ENCODE data around the gene WT1. TPM values are rescaled to one million over a fixed set of nuclear protein-coding genes. Genes with fewer than 3 reads are reported as not detected.

The WT1 gene
- total RNA-seq, 1 experiment from 2014 or later, result 0.69 TPM

DNA sequence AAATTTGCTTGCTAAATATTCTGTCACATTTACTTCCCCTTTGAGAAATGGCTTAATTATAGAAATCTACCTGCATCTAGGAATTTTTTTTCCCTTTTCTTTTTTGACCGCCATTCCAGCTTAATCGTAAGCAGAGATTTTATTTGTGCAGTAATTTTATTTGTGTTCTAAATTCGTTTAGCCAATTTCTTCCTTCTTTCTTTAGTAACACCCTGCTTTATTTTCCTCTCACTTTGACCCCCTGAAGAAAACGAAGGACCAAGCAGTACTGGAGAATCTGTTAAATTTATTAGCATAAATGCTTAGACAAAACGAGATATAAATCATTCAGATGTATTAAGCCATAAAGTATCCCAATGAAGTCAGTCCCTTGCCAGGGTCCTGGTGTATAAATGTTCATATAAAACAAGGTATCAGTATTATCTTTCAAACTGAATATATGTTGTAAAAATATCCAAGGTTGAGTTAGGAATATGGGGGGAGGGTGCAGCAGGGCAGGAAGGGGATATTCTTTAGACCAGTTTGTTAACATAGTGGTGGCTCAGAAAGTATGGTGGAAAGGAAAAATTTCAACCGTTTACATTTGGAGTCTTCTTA is 5.1 kb upstream of the WT1 start:
- in situ Hi-C loops (cut with HindIII; ENCODE audit: low pct_unique_long_range_greater_than_20kb, low sequenced_read_pairs), result no loop called here
- DNase-seq (ENCODE audit: low read depth, low spot score), result no peak

DNA sequence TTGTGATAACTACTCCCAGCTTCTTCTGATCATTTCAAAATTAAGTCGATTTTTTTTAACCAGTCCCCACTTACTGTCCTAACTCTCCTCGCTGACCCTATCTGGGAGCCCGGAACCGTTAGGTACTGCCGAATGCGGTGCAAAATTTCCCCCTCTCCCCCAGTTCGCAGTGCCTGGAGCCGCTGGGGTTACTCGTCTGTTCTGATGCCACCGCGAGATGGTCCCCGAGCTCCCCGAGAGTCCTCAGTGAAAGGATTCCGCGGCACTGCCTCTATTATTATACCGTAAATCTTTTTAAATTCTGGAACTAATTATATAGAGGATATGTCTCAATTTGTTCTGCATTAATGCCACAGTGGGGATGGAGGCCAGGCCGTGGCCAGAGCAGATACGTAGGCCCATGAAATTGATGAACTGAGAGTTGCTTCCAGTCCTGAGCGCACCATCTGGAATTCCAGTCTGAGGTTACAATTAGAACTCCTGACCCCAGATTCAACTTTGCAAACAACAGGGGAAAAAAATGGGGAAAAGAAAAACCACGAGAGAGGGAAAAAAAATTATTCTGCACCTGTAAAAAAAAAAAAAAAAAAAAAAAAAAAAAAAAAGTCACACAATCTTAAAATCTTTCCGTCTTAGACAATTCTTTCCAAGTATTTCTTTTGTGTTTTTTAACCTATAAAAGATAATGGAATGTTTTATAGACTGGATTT is 4.3 kb upstream of the WT1 start:
- no peak for DNase-seq (ENCODE audit: low read depth, low spot score)
- in situ Hi-C loops (cut with HindIII; ENCODE audit: low pct_unique_long_range_greater_than_20kb, low sequenced_read_pairs), result no loop called here

DNA sequence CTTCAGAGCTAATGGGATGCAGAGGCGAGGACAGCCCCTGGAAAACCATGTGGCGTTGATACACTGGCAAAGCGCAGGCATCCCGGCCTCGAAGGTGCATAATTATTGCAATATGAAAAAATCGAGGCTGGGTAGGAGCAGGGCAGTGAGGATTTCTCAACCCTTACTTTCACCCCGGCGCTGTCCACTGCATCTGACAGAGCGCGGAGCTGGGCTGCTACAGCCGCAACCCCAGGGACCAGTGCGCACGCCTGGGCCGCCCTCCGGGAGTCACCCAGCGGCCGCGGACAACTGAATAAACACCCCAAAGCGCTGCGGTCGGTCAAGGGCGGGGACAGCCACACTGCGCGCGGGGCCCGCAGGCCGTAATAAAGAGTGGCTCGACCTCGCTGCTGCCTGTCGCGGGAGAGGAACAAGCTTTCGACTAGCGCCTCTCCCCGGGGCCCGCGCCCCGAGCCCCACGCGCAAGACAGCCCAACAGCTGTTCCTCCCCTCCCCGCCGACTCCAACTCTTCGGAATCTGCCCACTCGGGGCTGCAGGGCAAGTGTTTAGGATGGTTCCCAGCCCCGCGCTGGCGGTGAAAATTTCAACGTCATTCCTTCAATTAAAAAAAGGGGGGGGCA is 3.6 kb upstream of the WT1 start:
- in situ Hi-C loops (cut with HindIII; ENCODE audit: low pct_unique_long_range_greater_than_20kb, low sequenced_read_pairs), result no loop called here
- DNase-seq (ENCODE audit: low read depth, low spot score), result no peak

DNA sequence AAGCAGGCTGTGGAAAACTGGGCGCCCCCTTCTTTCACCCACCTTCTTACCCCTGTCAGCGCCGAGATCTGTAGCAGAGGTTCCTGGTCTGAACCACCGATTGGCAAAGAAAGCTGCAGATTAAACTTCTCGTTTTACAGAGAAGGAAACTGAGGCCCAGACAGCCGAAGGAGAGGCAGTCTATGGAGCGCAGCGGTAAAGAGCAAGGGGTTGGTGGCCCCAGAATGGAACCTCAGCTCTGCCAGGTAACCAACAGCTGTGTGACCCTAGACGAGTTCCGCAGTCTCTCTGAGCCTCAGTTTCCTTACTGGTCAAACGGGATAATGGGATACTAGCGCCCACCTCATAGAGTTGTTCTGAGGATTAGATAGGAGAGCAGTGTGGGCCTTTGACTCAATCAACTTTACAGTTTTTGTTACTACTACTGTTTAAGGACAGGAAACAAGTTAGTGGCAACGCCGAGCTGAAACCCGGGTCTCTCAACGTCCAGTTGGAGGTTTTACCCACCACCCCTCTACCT is 3.1 kb upstream of the WT1 start:
- in situ Hi-C loops (cut with HindIII; ENCODE audit: low pct_unique_long_range_greater_than_20kb, low sequenced_read_pairs), result no loop called here
- no peak for DNase-seq (ENCODE audit: low read depth, low spot score)

DNA sequence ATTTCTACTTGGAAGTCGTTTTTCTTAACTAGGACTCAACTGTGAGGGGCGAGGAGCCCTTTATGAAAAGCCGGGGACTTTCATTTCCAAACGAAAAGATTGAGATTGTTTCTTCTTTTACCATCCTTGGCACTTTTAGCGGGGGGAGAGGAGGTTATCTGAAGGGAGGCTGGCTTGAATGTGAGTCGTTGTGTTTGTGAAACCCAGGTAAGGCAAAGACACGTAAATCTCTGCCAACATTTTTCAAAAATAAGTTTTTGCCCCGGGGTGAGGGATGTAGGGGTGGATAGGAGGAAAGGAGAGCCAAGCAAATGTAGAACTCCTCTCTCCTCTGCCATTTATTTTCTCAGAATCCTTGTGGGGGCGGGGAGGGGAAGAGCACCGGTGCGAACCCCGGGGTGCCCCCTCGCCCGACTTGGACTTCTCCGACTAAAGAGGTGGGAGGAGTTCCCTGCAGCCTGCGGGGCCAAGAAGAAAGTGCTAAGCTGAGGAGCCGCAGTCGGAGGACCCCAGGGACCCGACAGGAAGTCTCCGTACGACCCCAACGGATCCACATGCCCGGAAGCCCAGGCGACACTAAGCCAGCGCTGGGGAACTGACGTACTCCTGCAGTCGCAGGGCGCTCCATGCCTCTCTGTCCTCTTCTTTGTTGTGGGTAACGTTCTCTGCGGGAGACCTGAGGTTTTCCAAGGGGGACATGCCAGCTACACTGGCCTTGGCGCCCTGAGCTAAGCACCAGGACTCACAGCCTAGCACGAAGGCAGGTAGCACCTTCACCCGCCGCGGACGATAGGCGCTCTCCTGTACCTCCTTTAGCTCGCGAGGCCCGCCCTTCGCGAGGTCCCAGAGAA is 2.4 kb upstream of the WT1 start:
- in situ Hi-C loops (cut with HindIII; ENCODE audit: low pct_unique_long_range_greater_than_20kb, low sequenced_read_pairs), result no loop called here
- DNase-seq (ENCODE audit: low read depth, low spot score), result no peak

DNA sequence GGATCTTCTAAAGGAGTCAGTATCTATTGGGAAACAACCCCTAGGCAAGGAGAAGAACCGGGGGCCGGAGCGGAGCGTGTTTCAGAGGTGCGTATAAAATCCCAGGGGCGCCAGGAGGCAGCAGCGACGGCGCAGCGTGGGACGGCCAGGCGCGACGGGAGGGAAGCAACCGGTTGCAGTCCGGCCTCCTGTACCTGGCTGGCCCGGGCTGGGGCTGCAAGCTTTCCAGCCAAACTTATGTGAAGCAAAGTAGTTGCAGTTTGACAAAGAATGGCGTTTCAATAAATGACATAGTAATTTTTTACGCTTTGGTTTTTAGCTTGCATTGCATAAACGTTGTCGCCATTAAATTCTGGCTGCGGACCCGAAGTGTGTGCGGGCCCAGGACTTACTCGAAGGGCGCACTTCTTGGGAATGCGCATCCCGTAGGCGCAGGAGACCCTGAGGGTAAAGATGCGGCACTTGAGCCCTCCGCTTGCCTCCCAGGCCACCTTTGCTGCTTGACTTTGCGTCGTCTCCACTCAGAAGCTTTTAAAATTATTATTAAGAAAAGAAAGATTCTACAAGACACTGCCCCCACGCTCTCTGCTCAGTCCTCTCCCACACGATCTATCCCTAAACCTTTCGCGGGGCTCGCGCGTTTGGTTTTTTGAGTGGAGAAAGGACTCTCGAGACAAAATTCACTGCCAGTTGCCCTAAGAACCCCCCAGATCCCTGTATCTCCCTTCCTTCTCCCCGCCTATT is 1.6 kb upstream of the WT1 start:
- in situ Hi-C loops (cut with HindIII; ENCODE audit: low pct_unique_long_range_greater_than_20kb, low sequenced_read_pairs), result no loop called here
- DNase-seq (ENCODE audit: low read depth, low spot score), result no peak

DNA sequence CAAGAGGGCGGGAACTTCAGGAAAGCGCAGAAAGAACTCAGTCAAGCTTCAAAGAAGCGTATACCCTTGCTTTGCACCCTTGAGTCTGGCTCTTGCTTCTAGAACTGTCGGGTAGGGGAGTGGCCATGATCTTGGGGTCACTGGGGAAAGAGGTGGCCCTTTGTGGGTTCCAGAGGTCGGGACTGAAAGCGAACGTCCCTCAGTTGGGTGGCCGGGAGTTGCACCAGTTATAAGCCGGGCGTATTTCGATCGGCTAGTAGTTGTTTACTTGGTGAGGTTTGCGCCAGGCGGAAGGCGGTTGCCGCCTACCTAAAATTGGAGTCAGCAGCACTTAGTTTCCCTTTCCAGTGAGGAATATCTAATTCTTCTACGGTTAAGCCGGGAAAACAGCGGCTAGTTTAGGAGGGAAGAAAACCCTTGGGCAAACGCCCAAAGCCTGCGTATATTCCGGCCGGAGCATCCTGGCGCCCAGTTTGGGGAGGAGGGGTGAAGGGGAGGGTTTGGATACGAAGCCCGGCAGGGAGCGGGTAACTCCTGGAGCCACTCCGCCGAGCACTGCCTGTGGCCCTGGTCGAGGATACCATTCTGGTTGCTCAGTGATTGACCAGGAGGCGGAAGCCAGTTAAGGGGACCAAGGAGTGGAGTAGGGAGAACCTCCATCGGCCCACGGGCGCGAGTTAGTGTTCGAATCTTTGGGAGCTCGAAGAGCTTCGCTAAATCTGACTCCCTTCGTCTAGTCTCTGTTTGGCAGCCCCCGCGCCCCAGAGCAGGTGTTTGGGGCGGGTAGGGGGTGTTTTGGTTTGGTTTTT is 807 bp upstream of the WT1 start:
- no peak for DNase-seq (ENCODE audit: low read depth, low spot score)
- in situ Hi-C loops (cut with HindIII; ENCODE audit: low pct_unique_long_range_greater_than_20kb, low sequenced_read_pairs), result no loop called here

DNA sequence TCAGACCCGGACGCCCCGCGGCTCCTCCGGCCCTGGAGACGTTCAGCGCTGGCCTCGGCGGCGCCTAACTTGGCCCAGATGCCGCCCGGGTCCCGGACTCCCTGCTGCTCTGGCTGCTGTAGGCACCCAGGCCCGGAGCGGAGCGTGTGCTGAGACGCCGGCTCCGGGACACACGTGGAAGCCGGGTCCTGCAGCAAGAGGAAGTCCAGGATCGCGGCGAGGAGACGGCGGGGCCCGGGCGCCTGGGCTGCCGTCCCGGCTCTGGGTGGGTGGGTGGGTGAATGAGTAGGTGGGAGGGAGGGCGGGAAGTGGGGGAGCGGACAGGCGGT is 223 bp downstream of the WT1 start:
- no peak for DNase-seq (ENCODE audit: low read depth, low spot score)
- in situ Hi-C loops (cut with HindIII; ENCODE audit: low pct_unique_long_range_greater_than_20kb, low sequenced_read_pairs), result no loop called here

DNA sequence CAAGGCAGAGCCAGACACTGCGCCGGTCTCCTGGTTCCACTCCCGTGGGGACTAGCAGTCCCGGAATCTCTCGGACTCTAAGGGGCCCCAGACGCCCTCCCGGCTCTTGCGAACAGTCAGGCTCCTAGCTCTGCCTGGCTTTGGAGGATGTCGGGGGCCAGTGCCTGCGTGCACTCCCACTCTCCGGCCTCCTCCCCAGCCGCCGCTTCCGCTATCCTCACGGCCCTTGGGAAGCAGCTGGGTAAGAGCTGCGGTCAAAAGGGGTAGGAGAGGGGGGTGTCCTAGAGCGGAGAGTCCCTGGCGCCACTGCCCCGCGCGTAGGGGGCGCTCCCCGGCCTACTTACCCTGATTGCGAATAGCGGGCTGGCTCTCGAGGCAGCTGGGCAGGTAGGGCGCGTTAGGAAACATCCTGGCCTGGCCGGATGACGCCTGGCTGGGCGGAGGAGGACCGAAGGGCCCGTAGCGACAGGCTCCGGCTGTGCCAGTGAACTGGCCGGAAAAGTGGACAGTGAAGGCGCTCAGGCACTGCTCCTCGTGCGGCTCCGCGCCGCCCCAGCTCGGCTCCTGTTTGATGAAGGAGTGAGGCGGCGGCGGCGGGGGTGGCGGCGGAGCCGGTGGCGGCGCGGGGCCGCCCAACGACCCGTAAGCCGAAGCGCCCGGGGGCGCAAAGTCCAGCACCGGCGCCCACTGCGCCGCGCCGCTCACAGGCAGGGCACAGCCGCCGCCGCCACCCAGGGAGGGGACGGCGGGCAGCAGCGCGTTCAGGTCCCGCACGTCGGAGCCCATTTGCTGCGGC is 785 bp downstream of the WT1 start:
- in situ Hi-C loops (cut with HindIII; ENCODE audit: low pct_unique_long_range_greater_than_20kb, low sequenced_read_pairs), result no loop called here
- no peak for DNase-seq (ENCODE audit: low read depth, low spot score)

DNA sequence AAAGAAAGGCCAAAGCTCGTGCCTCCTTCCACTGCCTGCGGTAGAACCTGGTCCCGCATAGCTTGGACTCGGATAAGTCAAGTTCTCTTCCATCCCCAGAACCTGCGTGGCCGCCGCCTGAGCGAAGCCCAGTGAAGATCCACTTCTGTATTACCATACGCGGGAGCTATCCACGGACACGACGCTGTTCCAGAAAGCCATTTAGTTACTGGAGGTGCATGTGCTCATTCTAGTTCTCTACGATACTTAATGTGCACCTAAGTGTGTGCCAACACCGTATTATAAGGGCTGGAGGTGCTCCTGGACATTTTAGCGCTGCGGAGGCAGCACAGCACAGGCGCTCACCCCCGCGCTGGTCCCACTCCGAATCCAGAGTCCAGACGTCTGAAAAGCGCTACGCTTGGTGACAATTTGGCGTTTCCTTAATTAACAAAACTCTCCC is 1.4 kb downstream of the WT1 start:
- no peak for DNase-seq (ENCODE audit: low read depth, low spot score)
- in situ Hi-C loops (cut with HindIII; ENCODE audit: low pct_unique_long_range_greater_than_20kb, low sequenced_read_pairs), result no loop called here

DNA sequence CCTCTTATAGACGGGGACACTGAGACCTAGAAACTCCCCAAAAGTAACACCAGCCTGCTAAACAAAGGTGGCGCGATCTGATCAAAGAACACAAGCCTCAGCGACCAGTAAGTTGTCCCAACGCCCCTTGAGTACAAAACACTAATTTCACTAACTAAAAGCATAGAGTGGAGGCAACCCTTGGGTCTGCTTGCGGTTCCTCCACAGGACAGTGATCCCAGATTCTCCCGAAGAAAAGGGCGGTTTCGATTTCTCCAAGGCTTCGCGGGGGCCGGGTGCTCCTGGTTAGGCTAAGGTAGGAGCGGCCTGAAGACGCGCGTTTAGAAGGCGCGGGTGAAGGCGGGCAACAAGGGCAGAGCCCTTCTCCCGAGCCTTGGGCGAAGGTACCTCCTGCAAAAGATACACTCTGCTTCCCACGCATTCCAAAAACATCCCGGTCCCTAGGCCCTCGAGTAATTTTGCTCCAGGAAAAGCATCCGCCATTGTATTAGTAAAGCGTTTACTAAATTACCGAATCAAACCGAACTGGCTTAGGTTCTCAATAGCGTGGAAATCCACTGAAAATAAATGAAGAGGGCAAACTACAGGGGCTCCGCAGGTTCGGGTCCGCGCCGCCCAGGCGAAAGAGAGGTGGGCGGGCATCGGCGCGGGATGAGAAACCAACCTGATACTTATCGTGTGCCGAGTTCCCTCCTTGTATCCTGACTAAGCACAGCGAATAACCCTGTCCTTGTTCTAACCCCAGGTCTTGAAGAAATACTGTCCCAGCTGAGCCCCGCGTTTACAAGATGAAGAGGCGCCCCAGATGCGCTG is 2.0 kb downstream of the WT1 start:
- DNase-seq (ENCODE audit: low read depth, low spot score), result no peak
- in situ Hi-C loops (cut with HindIII; ENCODE audit: low pct_unique_long_range_greater_than_20kb, low sequenced_read_pairs), result no loop called here

DNA sequence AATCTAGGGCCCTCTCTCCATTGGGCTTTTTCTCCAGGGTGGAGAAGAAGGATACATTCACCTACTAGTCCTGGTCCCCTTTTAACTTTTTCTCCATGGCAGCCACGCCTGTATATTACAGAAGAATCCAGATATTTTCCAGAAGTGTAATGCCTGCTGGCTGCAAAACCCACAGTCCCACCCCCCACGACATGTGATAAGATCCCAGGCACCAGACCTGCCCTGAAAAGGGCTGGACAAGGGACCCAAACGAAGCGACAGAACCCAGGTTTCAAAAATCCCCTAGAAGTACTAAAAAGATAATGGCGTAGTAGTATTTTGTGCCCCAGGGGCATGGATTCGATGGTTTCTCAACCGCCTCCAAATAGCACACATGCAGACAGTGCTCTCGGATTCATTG is 2.8 kb downstream of the WT1 start:
- no peak for DNase-seq (ENCODE audit: low read depth, low spot score)
- in situ Hi-C loops (cut with HindIII; ENCODE audit: low pct_unique_long_range_greater_than_20kb, low sequenced_read_pairs), result no loop called here

DNA sequence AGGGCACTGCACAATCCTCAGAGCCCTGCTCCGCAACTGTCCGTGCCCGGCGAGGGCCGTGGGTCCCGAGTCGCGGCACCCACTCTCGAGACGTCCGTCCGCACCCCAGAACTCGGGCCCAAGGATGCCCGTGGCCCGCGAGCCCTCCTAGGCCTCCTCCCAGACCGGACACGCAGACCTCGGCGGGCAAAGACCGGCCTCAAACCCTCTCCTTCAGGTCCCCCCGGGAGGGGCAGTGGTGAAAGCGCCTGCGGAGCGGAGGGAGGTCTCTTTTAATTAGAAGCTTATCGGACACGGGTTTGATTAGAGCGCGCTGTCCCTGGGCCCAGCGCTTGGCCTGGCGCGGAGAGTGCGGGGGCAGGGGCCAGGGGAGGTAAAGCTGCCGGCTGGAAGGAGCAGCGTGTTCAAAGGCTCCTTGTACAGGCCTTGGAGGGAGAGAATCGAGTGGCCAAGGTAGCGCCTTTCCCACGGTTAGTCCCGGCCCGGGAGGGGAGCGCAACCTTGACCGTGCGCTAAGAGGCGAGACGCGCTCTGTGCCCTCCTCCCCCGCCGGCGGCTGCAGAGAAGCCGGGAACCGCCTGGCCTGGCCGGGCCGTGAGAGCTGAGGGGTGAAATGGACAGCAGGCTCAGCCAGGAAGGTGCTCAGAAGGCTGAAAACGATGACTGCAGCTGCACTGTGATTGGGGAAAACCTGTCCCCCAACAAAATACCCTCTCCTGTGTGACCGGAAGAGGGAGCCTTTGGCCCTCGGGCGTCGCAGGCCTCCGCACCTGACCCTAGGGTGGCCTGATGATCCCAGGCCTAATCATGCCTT is 4.6 kb downstream of the WT1 start:
- DNase-seq (ENCODE audit: low read depth, low spot score), result no peak
- in situ Hi-C loops (cut with HindIII; ENCODE audit: low pct_unique_long_range_greater_than_20kb, low sequenced_read_pairs), result no loop called here

DNA sequence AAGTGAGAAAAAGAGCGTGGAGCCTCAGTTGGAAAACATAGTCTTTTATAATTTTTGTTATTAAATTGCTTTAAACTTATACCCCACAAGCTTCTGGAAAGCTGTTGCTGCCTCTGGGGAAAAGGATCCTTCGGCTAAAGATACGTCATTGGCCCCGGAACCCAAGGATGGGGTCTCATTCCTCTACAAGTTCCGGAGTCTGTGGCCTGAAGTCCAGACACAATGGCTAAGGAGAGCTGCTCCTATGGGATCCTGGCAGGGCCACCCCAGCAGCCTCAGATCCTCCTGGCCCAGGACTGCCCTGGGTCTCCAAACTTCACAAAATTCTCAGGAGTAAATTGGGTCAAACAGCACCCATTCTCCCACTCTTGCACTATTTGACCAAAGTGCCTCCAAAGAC is 5.9 kb downstream of the WT1 start:
- DNase-seq (ENCODE audit: low read depth, low spot score), result no peak
- in situ Hi-C loops (cut with HindIII; ENCODE audit: low pct_unique_long_range_greater_than_20kb, low sequenced_read_pairs), result no loop called here
